Sigmoid colon (tissue), 4 donors: ENCODE measurements around the gene MDFI.

Experiments used
- CTCF ChIP-seq, 4 experiments: fragments of 450-650 bp in 3 of 4; fragments of 200-600 bp in 1 of 4; IDR thresholded peaks; one replicate each; pipeline ENCODE4 v1.5.1; 2016 to 2019; ENCODE audit warnings: antibody characterized with exemption in 4 of 4, mild to moderate bottlenecking in 3 of 4, moderate library complexity in 2 of 4
- POLR2AphosphoS5 ChIP-seq, 4 donors: sonication (generic); formaldehyde crosslinking; IDR thresholded peaks; one replicate each; pipeline ENCODE4 v1.6.1; 2017; ENCODE audit warnings: antibody characterized with exemption in 4 of 4

GRCh38 chr6:41663568-41663967 is 25.3 kb downstream of the MDFI start:
- TF ChIP-seq CTCF (IDR thresholded peaks at IDR 0.05) (no peak), POLR2AphosphoS5 (IDR thresholded peaks at IDR 0.05) (no peak)
